IMR-90 (cell line): ENCODE results near the gene TRAPPC8. TPM values are rescaled to one million over a fixed set of nuclear protein-coding genes. Genes with fewer than 3 reads are reported as not detected.

Source experiments
- ATAC-seq: fragments of 200-7000 bp; cut with Tn5 transposase; 2 replicates; pipeline ENCODE4 v1.9.1; 2020; ENCODE audit warnings: low read depth, mild to moderate bottlenecking, moderate library complexity
- BruUV-seq: library from RNA; stranded (reverse); fragments of 400-500 nt; replicated peaks from 2 replicates; lab custom pipeline; 2021; lab: Mats Ljungman, UMichigan
- CTCF ChIA-PET: fragments of 300-600 bp; formaldehyde crosslinking; extraction: SDS; loops from one replicate; lab custom pipeline; 2021; ENCODE audit warnings: antibody characterized with exemption; lab: Yijun Ruan, JAX
- POLR2A ChIA-PET: fragments of 300-600 bp; sonication (Branson Sonifier 250); formaldehyde crosslinking; loops from one replicate; lab custom pipeline; 2022; ENCODE audit warnings: antibody characterized with exemption; ENCODE audit not compliant: unreplicated experiment; lab: Charles Lee
- DNase-seq: peaks from one replicate; pipeline ENCODE4 v3.0.0; 2013
- H2AFZ ChIP-seq: replicated peaks from 2 replicates; pipeline ENCODE3; 2013; ENCODE audit warnings: low read length, mild to moderate bottlenecking; ENCODE audit not compliant: poor library complexity
- H2AK5ac ChIP-seq: 2 replicates; pipeline ENCODE4 v1.6.1; 2013; ENCODE audit warnings: low read depth, low read length, inconsistent platforms
- H2AK9ac ChIP-seq: replicated peaks from 2 replicates; pipeline ENCODE3; 2013; ENCODE audit warnings: mild to moderate bottlenecking, low read depth, low read length, moderate library complexity; ENCODE audit not compliant: poor library complexity
- H2BK120ac ChIP-seq: 2 replicates; pipeline ENCODE4 v1.6.1; 2013; ENCODE audit warnings: low read depth, low read length, inconsistent platforms
- H2BK15ac ChIP-seq: 3 replicates; pipeline ENCODE4 v1.6.1; 2013; ENCODE audit warnings: low read depth, low read length, inconsistent platforms
- H2BK20ac ChIP-seq: 2 replicates; pipeline ENCODE4 v1.6.1; 2013; ENCODE audit warnings: low read depth, mild to moderate bottlenecking, inconsistent platforms, low read length, moderate library complexity
- H2BK5ac ChIP-seq: 2 replicates; pipeline ENCODE4 v1.6.1; 2013; ENCODE audit warnings: mild to moderate bottlenecking, low read depth, low read length, inconsistent platforms; ENCODE audit not compliant: poor library complexity, severe bottlenecking
- H3K14ac ChIP-seq: replicated peaks from 2 replicates; pipeline ENCODE4 v1.6.1; 2013; ENCODE audit warnings: low read depth, low read length, inconsistent platforms
- H3K18ac ChIP-seq: 2 replicates; pipeline ENCODE4 v1.6.1; 2013; ENCODE audit warnings: low read depth, low read length, control low read depth
- H3K23ac ChIP-seq: 2 replicates; pipeline ENCODE4 v1.6.1; 2013; ENCODE audit warnings: low read depth, low read length, inconsistent platforms
- H3K27ac ChIP-seq: 2 replicates; pipeline ENCODE4 v1.5.1; 2013; ENCODE audit warnings: mild to moderate bottlenecking, control low read depth, low read length; ENCODE audit not compliant: insufficient read depth
- H3K27me3 ChIP-seq: 2 replicates; pipeline ENCODE4 v1.6.1; 2013; ENCODE audit warnings: low read length; ENCODE audit not compliant: control insufficient read depth, insufficient read depth
- H3K36me3 ChIP-seq: 2 replicates; pipeline ENCODE4 v1.6.1; 2013; ENCODE audit warnings: low read length, mixed read lengths; ENCODE audit not compliant: control insufficient read depth, insufficient read depth
- H3K4ac ChIP-seq: 2 replicates; pipeline ENCODE4 v1.6.1; 2013; ENCODE audit warnings: low read depth, low read length, inconsistent platforms
- H3K4me1 ChIP-seq: 2 replicates; pipeline ENCODE4 v1.6.1; 2013; ENCODE audit warnings: low read length, mixed read lengths; ENCODE audit not compliant: control insufficient read depth, insufficient read depth
- H3K4me2 ChIP-seq: 2 replicates; pipeline ENCODE4 v1.6.1; 2013; ENCODE audit warnings: low read depth, mild to moderate bottlenecking, control low read depth, low read length, moderate library complexity
- H3K4me3 ChIP-seq: 2 replicates; pipeline ENCODE4 v1.5.1; 2013; ENCODE audit warnings: low read depth, mild to moderate bottlenecking, control low read depth, low read length, moderate library complexity; ENCODE audit not compliant: insufficient read depth
- H3K56ac ChIP-seq: 2 replicates; pipeline ENCODE4 v1.6.1; 2013; ENCODE audit warnings: low read length, inconsistent platforms; ENCODE audit not compliant: insufficient read depth; ENCODE audit errors: extremely low read depth
- H3K79me1 ChIP-seq, 2 experiments: 2 replicates each; pipeline ENCODE4 v1.6.1; 2013; ENCODE audit warnings: low read length in 2 of 2, inconsistent platforms in 1 of 2, low read depth in 1 of 2
- H3K9ac ChIP-seq: 2 replicates; pipeline ENCODE4 v1.6.1; 2013; ENCODE audit warnings: low read depth, low read length, control low read depth
- H3K9me1 ChIP-seq: 2 replicates; pipeline ENCODE4 v1.6.1; 2013; ENCODE audit warnings: low read length, inconsistent platforms; ENCODE audit not compliant: insufficient read depth
- H3K9me3 ChIP-seq: 2 replicates; pipeline ENCODE4 v1.6.1; 2013; ENCODE audit warnings: low read length; ENCODE audit not compliant: control insufficient read depth, insufficient read depth
- H4K20me1 ChIP-seq: 2 replicates; pipeline ENCODE4 v1.6.1; 2013; ENCODE audit warnings: low read length, inconsistent platforms; ENCODE audit not compliant: insufficient read depth
- H4K5ac ChIP-seq: 2 replicates; pipeline ENCODE4 v1.6.1; 2013; ENCODE audit warnings: mild to moderate bottlenecking, low read depth, low read length, control low read depth
- H4K8ac ChIP-seq, 2 experiments: 2 replicates each; pipeline ENCODE4 v1.6.1; 2013; ENCODE audit warnings: low read depth in 2 of 2, low read length in 2 of 2, control low read depth in 1 of 2, inconsistent platforms in 1 of 2
- H4K91ac ChIP-seq: 2 replicates; pipeline ENCODE4 v1.6.1; 2013; ENCODE audit warnings: low read depth, low read length, inconsistent platforms; ENCODE audit not compliant: insufficient read depth
- BHLHE40 ChIP-seq: fragments of 150-350 bp; IDR thresholded peaks from 2 replicates; pipeline ENCODE4 v1.6.1; 2016; ENCODE audit warnings: mild to moderate bottlenecking, low read depth, low read length
- CEBPB ChIP-seq: IDR thresholded peaks from 2 replicates; pipeline ENCODE4 v1.6.1; 2012; ENCODE audit warnings: low read depth, low read length, improper control_type of control experiment
- CHD1 ChIP-seq: IDR thresholded peaks from 2 replicates; pipeline ENCODE4 v1.6.1; 2012; ENCODE audit warnings: low read depth, low read length, improper control_type of control experiment
- CTCF ChIP-seq: conservative IDR thresholded peaks from 2 replicates; pipeline ENCODE4 v1.5.1; 2012; ENCODE audit warnings: mild to moderate bottlenecking, low read depth, low read length, improper control_type of control experiment
- ELK1 ChIP-seq: fragments of 150-350 bp; IDR thresholded peaks from 2 replicates; pipeline ENCODE4 v1.6.1; 2016; ENCODE audit warnings: low read depth, mild to moderate bottlenecking, low read length, moderate library complexity, borderline replicate concordance
- FOS ChIP-seq: fragments of 150-350 bp; IDR thresholded peaks from 2 replicates; pipeline ENCODE4 v1.6.1; 2016; ENCODE audit warnings: low read depth, low read length
- MAZ ChIP-seq: IDR thresholded peaks from 2 replicates; pipeline ENCODE4 v1.6.1; 2012; ENCODE audit warnings: low read depth, mild to moderate bottlenecking, low read length, improper control_type of control experiment, moderate library complexity, borderline replicate concordance
- MXI1 ChIP-seq: IDR thresholded peaks from 2 replicates; pipeline ENCODE4 v1.6.1; 2012; ENCODE audit warnings: low read depth, mild to moderate bottlenecking, low read length, moderate library complexity, borderline replicate concordance
- NFE2L2 ChIP-seq: fragments of 150-350 bp; IDR thresholded peaks from 2 replicates; pipeline ENCODE4 v1.6.1; 2016; ENCODE audit warnings: low read depth, mild to moderate bottlenecking, low read length
- POLR2A ChIP-seq: IDR thresholded peaks from 2 replicates; pipeline ENCODE4 v1.6.1; 2012; ENCODE audit warnings: mild to moderate bottlenecking, low read depth, low read length
- RCOR1 ChIP-seq: IDR thresholded peaks from 2 replicates; pipeline ENCODE4 v1.6.1; 2012; ENCODE audit warnings: mild to moderate bottlenecking, low read length, improper control_type of control experiment; ENCODE audit not compliant: insufficient replicate concordance
- RFX5 ChIP-seq: IDR thresholded peaks from 2 replicates; pipeline ENCODE4 v1.8.0; 2012; ENCODE audit warnings: low read depth, mild to moderate bottlenecking, low read length, moderate library complexity
- SMC3 ChIP-seq: fragments of 150-350 bp; IDR thresholded peaks from 2 replicates; pipeline ENCODE4 v1.6.1; 2016; ENCODE audit warnings: low read depth, mild to moderate bottlenecking, antibody characterized with exemption, low read length, moderate library complexity
- USF2 ChIP-seq: fragments of 150-350 bp; IDR thresholded peaks from 2 replicates; pipeline ENCODE4 v1.6.1; 2017; ENCODE audit warnings: mild to moderate bottlenecking, antibody characterized with exemption, low read length, low read depth
- WGBS, 2 experiments: methylation state at CpG; one replicate each; pipeline versions ENCODE4 v1.1.5 to v1.1.7; 2013; ENCODE audit warnings: missing lambda C conversion rate in 2 of 2; ENCODE audit not compliant: insufficient read length in 1 of 2; ENCODE audit errors: extremely low coverage in 2 of 2; 5-methylcytosine and 5-hydroxymethylcytosine counted together
- dilution Hi-C: fragments of 300-500 bp; cut with HindIII; formaldehyde crosslinking; loops from one replicate; pipeline ENCODE4 v1.14.3; 2018; ENCODE audit warnings: low sequenced_read_pairs; ENCODE audit not compliant: unreplicated experiment
- in situ Hi-C: fragments of 300-500 bp; cut with MboI; formaldehyde crosslinking; loops from 3 replicates; pipeline ENCODE4 v1.14.3; 2019; ENCODE audit warnings: low sequenced_read_pairs, inconsistent platforms, mixed read lengths
- intact Hi-C: fragments of 100-400 bp; cut with micrococcal nuclease; formaldehyde crosslinking; loops from 2 replicates; pipeline ENCODE4 v1.10.0; 2022
- polyA plus RNA-seq, 3 experiments: library from polyadenylated mRNA; depleted of rRNA; stranded (reverse); fragments of >200 nt; gene quantifications; 2 replicates each; pipeline ENCODE4 v1.2.3, GENCODE V29; 2012; ENCODE audit warnings: low replicate concordance in 1 of 3
- total RNA-seq: library from RNA; depleted of rRNA; stranded (reverse); fragments of >200 nt; gene quantifications from 2 replicates; pipeline ENCODE4 v1.2.3, GENCODE V29; 2012

Gene TRAPPC8
- total and polyA plus RNA-seq, 2 of the 4 experiments (the other 2 are of a cell fraction): 21.8 to 54.3 TPM

DNA sequence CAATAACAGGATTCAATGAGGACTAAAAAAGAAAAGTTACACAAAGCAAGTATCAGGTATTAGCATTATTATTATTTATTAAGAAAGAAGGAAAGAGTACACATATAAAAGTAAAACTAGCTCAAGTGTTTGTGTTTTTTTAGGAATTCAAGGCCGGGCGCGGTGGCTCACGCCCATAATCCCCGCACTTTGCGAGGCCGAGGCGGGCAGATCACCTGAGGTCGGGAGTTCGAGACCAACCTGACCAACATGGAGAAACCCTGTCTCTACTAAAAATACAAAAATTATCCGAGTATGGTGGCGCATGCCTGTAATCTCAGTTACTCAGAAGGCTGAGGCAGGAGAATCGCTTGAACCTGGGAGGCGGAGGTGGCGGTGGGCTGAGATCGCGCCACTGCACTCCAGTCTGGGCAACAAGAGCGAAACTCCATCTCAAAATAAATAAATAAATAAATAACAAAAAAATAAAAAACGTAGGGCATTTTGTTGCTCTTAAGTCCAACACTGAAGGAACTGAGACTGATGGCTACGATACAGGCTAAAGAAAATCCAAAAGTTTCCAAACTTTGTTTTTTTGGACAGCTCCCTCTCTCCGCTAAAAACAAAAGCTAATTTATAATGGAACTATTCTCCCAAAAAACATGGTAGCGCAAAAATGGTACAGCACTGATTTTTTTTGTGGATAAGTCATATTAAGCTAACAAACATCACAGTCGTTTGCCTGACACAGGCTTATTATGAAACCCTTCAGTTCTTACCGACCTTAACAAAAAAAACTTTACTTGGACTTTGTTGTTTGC is 1.7 kb downstream of the TRAPPC8 start:
- no peak for ATAC-seq
- 100% methylated on average over 1 of the region's 24 CpGs; no CpG with 5 or more reads in 1 of the 2 experiments for WGBS, 2 experiments
- H3K56ac ChIP-seq: no peak overlapping the region
- no peak overlapping the region for H3K4ac ChIP-seq
- BruUV-seq: no TSS peak
- H2BK20ac ChIP-seq: no peak overlapping the region
- no peak overlapping the region for H2BK5ac ChIP-seq
- DNase-seq: no peak
- peak overlapping the region; percentile 89; the same call in 1 of the 2 replicates for H3K4me3 ChIP-seq
- H3K9me1 ChIP-seq: peaks cover 9% of the 10 kb centered on the region; the same call in 1 of the 2 replicates
- CTCF ChIA-PET: interaction anchor here (1.1 kb wide), 1 partner anchor 37 kb away, joined by 7 read pairs; no protein-coding TSS in a partner anchor
- H3K14ac ChIP-seq: no peak overlapping the region
- no peaks in the 10 kb centered on the region for H3K9me3 ChIP-seq
- H4K20me1 ChIP-seq: peaks cover 18% of the 10 kb centered on the region; the same call in 1 of the 2 replicates
- no peak overlapping the region for H3K27ac ChIP-seq
- H2AK9ac ChIP-seq: no peak overlapping the region
- POLR2A ChIA-PET: no interaction called here
- peak overlapping the region; percentile 92 for H3K4me2 ChIP-seq
- dilution Hi-C loops: no loop called here
- H2BK120ac ChIP-seq: no peak overlapping the region
- H4K8ac ChIP-seq: no peak overlapping the region
- no peak overlapping the region for H4K5ac ChIP-seq
- no peaks in the 10 kb centered on the region for H3K4me1 ChIP-seq
- H4K91ac ChIP-seq: no peak overlapping the region
- H2BK15ac ChIP-seq: no peak overlapping the region
- H2AFZ ChIP-seq: no peak overlapping the region
- H3K79me1 ChIP-seq: peaks cover 11 to 17% of the 10 kb centered on the region in 2 experiments; a peak in 3 of 4 replicates
- no peaks in the 10 kb centered on the region for H3K27me3 ChIP-seq
- H3K9ac ChIP-seq: no peak overlapping the region; the same call in 1 of the 2 replicates
- H3K36me3 ChIP-seq: no peaks in the 10 kb centered on the region
- in situ Hi-C loops: no loop called here
- no peak overlapping the region for H3K18ac ChIP-seq
- no peak overlapping the region for H3K23ac ChIP-seq
- intact Hi-C loops: loop anchor here (5.0 kb wide), 1 partner anchor 151 kb away; the partner anchor contains the start of gene RNF138
- H2AK5ac ChIP-seq: no peak overlapping the region
- TF ChIP-seq MXI1: no peak
- no peak for TF ChIP-seq BHLHE40
- TF ChIP-seq ELK1: no peak
- TF ChIP-seq FOS: no peak
- TF ChIP-seq RFX5: no peak
- no peak for TF ChIP-seq USF2
- TF ChIP-seq CTCF: no peak
- TF ChIP-seq CEBPB: no peak
- TF ChIP-seq CHD1: no peak
- TF ChIP-seq RCOR1: no peak
- no peak for TF ChIP-seq MAZ
- no peak for TF ChIP-seq NFE2L2
- no peak for TF ChIP-seq POLR2A
- TF ChIP-seq SMC3: no peak
